GM12892 (cell line): ENCODE results near the gene OR2T27.

ENCODE experiments used
- POLR2A ChIP-seq: IDR thresholded peaks from 2 replicates; pipeline ENCODE4 v1.6.1; 2011; ENCODE audit warnings: low read depth, low read length, control low read depth
- POLR2AphosphoS5 ChIP-seq: IDR thresholded peaks from 2 replicates; pipeline ENCODE4 v1.6.1; 2011; ENCODE audit warnings: low read depth, low read length, control low read depth

GRCh38 chr1:248618878-248619277, 36.5 kb downstream of the OR2T27 start:
- TF ChIP-seq POLR2AphosphoS5, result no peak
- no peak for TF ChIP-seq POLR2A
